Testis (tissue), 2 donors: ENCODE measurements around the gene TMEM63B.

Experiments used
- POLR2A ChIP-seq: fragments of 450-650 bp; IDR thresholded peaks from one replicate; pipeline ENCODE4 v1.6.1; 2017; ENCODE audit warnings: antibody characterized with exemption, mild to moderate bottlenecking, moderate library complexity
- TF ChIP-seq, protein P1 (sequence below), 3 experiments: fragments of 450-650 bp in 2 of 3; fragments of 200-600 bp in 1 of 3; sonication (generic) in 1 of 3; IDR thresholded peaks; one replicate each; pipeline ENCODE4 v1.5.1; 2016 to 2019; ENCODE audit warnings: antibody characterized with exemption in 3 of 3, mild to moderate bottlenecking in 2 of 3, moderate library complexity in 1 of 3

- TF ChIP-seq, protein P1, sequence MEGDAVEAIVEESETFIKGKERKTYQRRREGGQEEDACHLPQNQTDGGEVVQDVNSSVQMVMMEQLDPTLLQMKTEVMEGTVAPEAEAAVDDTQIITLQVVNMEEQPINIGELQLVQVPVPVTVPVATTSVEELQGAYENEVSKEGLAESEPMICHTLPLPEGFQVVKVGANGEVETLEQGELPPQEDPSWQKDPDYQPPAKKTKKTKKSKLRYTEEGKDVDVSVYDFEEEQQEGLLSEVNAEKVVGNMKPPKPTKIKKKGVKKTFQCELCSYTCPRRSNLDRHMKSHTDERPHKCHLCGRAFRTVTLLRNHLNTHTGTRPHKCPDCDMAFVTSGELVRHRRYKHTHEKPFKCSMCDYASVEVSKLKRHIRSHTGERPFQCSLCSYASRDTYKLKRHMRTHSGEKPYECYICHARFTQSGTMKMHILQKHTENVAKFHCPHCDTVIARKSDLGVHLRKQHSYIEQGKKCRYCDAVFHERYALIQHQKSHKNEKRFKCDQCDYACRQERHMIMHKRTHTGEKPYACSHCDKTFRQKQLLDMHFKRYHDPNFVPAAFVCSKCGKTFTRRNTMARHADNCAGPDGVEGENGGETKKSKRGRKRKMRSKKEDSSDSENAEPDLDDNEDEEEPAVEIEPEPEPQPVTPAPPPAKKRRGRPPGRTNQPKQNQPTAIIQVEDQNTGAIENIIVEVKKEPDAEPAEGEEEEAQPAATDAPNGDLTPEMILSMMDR (IDR thresholded peaks at IDR 0.05), result no peak
- no peak for TF ChIP-seq POLR2A
These were observed 35.1 kb upstream of the TMEM63B start for GRCh38 chr6:44091981-44092884.
